Tibial artery (tissue), 4 donors: ENCODE measurements around the gene STON1.

Experiments used
- DNase-seq, 2 donors: peaks; one replicate each; pipeline ENCODE4 v3.0.0-alpha.2; 2019
- H3K27ac ChIP-seq, 2 donors: fragments of 200-600 bp; sonication (generic) in 1 of 2; 1 replicate in 1 of 2; 2 replicates in 1 of 2; pipeline ENCODE4 v1.5.1; 2018 to 2019; ENCODE audit warnings: mild to moderate bottlenecking in 1 of 2
- H3K27me3 ChIP-seq, 2 donors: fragments of 200-600 bp; sonication (generic) in 1 of 2; one replicate each; pipeline versions ENCODE4 v1.5.1 to v1.6.0; 2016 to 2019
- H3K36me3 ChIP-seq, 3 donors: fragments of 200-600 bp; sonication (generic) in 2 of 3; one replicate each; pipeline ENCODE4 v1.5.1; 2016 to 2019; ENCODE audit warnings: mild to moderate bottlenecking in 2 of 3
- H3K4me1 ChIP-seq, 4 donors: fragments of 200-600 bp; sonication (generic) in 2 of 4; 1 replicate in 3 of 4; 2 replicates in 1 of 4; pipeline ENCODE4 v1.5.1; 2016 to 2019
- H3K4me3 ChIP-seq, 2 donors: fragments of 200-600 bp; sonication (generic) in 1 of 2; 1 replicate in 1 of 2; 2 replicates in 1 of 2; pipeline ENCODE4 v1.5.1; 2018 to 2019; ENCODE audit warnings: mild to moderate bottlenecking in 2 of 2
- H3K9me3 ChIP-seq, 3 donors: fragments of 200-600 bp; sonication (generic) in 1 of 3; one replicate each; pipeline ENCODE4 v1.5.1; 2016 to 2019
- CTCF ChIP-seq, 2 experiments: fragments of 200-600 bp in 1 of 2; fragments of 450-650 bp in 1 of 2; IDR thresholded peaks; one replicate each; pipeline ENCODE4 v1.5.1; 2017 to 2019; ENCODE audit warnings: antibody characterized with exemption in 2 of 2, mild to moderate bottlenecking in 1 of 2, moderate library complexity in 1 of 2
- intact Hi-C: fragments of 100-400 bp; cut with DNase I; formaldehyde crosslinking; loops from one replicate; pipeline ENCODE4 v1.15.0; 2023; ENCODE audit warnings: low total_unique reads

The STON1 gene

DNA sequence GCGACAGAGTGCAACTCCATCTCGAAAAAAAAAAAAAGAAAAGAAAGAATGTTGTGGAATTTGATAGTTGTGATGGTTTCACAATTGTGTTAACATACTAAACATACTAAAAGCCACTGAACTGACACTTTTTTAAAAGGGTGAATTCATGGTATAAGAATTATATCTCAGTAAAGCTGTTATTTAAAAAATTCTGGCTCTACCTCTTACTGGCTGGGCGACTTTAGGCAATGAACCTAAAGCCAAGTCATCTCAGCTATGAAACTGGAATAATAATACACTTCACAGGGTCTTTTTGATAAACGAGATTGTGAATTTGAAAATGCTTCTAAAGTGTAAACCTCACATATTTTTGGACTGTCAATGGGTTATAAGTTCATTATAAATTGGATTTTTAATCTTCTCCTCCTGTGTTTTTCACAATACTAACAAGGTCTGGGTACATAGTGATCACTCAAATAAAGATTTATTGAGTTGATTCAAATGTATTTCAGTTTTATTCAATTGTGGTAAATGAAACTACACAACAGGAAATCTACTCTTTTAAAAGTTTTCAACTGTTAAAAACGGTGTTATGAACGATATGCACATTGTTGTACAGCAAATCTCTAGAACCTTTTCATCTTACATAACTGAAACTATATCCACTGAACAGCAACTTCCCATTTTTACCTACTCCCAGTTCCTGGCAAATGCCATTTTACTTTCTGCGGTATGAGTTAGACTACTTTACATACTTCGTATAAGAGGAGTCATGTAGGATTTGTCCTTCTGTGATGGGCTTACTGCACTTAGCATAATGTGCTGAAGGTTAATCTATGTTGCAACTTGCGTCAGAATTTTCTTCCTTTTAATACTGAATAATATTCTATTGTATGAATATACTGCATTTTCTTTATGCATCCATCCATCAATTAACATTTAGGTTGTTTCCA, 44.7 kb downstream of the STON1 start:
- H3K4me3 ChIP-seq, result no peak overlapping the region
- no peaks in the 10 kb centered on the region for H3K27me3 ChIP-seq
- H3K9me3 ChIP-seq, result no peaks in the 10 kb centered on the region
- no peaks in the 10 kb centered on the region for H3K36me3 ChIP-seq
- H3K4me1 ChIP-seq, result peaks cover 0 to 16% (median 5%) of the 10 kb centered on the region in 4 donors
- TF ChIP-seq CTCF (IDR thresholded peaks at IDR 0.05), result no peak
- DNase-seq, result no peak
- intact Hi-C loops, result no loop called here
- H3K27ac ChIP-seq, result no peak overlapping the region

- no peak overlapping the region for H3K4me3 ChIP-seq
- intact Hi-C loops, result no loop called here
- H3K4me1 ChIP-seq, result no peaks in the 10 kb centered on the region
- no peak for TF ChIP-seq CTCF (IDR thresholded peaks at IDR 0.05)
- H3K27ac ChIP-seq, result no peak overlapping the region
- peaks cover 9 to 18% (median 13%) of the 10 kb centered on the region in 3 donors for H3K36me3 ChIP-seq
- no peaks in the 10 kb centered on the region for H3K27me3 ChIP-seq
- DNase-seq, result no peak
- no peaks in the 10 kb centered on the region for H3K9me3 ChIP-seq
Measured at GRCh38 chr2:48578313-48578712, 48.4 kb downstream of the STON1 start.

GRCh38 chr2:48583961-48584360, 54.0 kb downstream of the STON1 start:
- no peaks in the 10 kb centered on the region for H3K9me3 ChIP-seq
- peaks cover 13 to 18% (median 16%) of the 10 kb centered on the region in 3 donors for H3K36me3 ChIP-seq
- H3K4me3 ChIP-seq, result no peak overlapping the region
- intact Hi-C loops, result no loop called here
- no peaks in the 10 kb centered on the region for H3K4me1 ChIP-seq
- no peak overlapping the region for H3K27ac ChIP-seq
- H3K27me3 ChIP-seq, result no peaks in the 10 kb centered on the region
- DNase-seq, result no peak
- no peak for TF ChIP-seq CTCF (IDR thresholded peaks at IDR 0.05)

DNA sequence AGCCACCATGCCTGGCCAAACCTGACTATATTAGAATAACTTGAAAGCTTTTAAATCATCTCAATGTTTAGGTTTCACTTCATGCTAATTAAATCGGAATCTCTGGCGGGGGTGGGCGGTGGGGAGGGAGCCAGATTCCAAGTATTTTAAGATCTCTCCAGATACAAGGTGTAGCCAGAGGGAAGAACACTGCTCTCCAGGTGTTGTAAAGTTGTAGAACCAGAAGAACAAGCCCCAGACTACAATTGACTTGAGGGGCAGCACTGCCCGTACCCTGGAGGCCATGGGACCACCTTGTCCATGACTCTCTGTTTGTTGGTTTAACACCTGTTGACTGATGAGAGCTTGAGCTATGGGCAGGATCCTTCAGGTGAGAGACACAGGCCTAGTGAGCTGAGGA, 54.6 kb downstream of the STON1 start:
- DNase-seq, result no peak
- no peaks in the 10 kb centered on the region for H3K4me1 ChIP-seq
- H3K27me3 ChIP-seq, result no peaks in the 10 kb centered on the region
- intact Hi-C loops, result no loop called here
- H3K36me3 ChIP-seq, result peaks cover 13 to 18% (median 16%) of the 10 kb centered on the region in 3 donors
- H3K27ac ChIP-seq, result no peak overlapping the region
- no peak for TF ChIP-seq CTCF (IDR thresholded peaks at IDR 0.05)
- H3K9me3 ChIP-seq, result no peaks in the 10 kb centered on the region
- H3K4me3 ChIP-seq, result no peak overlapping the region

DNA sequence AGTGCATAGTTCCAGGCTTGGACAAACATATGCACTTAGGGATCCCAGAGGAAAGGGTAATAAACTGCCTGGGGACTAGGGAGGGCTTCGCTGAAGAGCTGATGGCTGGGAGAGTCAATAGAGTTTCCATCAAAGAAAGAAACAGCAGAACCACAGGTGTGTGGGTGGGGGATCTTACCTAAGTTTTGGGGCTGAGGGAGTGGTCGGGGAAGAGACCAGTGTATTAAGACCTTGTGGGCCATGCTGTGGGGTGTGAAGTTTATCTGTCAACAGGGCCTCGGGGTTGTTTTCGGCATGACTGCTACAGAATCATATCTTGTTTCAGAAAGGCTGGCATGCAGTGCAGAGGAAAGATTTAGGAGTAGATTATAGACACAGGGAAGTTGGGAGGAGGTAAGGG, 56.5 kb downstream of the STON1 start:
- no peak for TF ChIP-seq CTCF (IDR thresholded peaks at IDR 0.05)
- no peaks in the 10 kb centered on the region for H3K4me1 ChIP-seq
- no peak overlapping the region for H3K27ac ChIP-seq
- intact Hi-C loops, result no loop called here
- H3K4me3 ChIP-seq, result no peak overlapping the region
- no peaks in the 10 kb centered on the region for H3K27me3 ChIP-seq
- H3K36me3 ChIP-seq, result peaks cover 4 to 8% (median 6%) of the 10 kb centered on the region in 3 donors
- DNase-seq, result no peak
- no peaks in the 10 kb centered on the region for H3K9me3 ChIP-seq
